Inflammatory macrophage treated with lipopolysaccharide for 1 hour (primary cell): ENCODE data around the gene C12orf75.
"Not testable (repeated sequence)": the region's sequence is repeated elsewhere in the genome, so short reads cannot be mapped to it uniquely, and the experiment has no call there.

Source experiments
- DNase-seq, 2 donors: peaks; one replicate each; pipeline ENCODE4 v3.0.0-alpha.2; 2020 to 2022

C12orf75 gene

GRCh38 chr12:105310476-105311085, 19.9 kb upstream of the C12orf75 start:
- DNase-seq, result not testable (repeated sequence)

GRCh38 chr12:105311936-105312335, 18.6 kb upstream of the C12orf75 start:
- not testable (repeated sequence) for DNase-seq

DNA sequence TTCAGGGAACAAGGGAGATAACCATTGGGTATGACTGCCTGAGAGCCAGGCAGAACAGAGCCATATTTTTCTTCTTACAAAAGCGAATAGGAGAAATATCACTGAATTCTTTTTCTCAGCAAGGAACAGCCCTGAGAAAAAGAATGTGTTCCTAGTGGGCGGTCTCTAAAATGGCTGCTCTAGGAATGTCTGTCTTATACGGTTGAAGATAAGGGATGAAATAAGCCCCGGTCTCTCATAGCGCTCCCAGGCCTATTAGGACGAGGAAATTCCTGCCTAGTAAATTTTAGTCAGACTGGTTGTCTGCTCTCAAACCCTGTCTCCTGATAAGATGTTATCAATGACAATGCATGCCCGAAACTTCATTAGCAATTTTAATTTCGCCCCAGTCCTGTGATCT, 16.7 kb upstream of the C12orf75 start:
- DNase-seq, result not testable (repeated sequence)

GRCh38 chr12:105315130-105315529, 15.4 kb upstream of the C12orf75 start:
- no peak for DNase-seq

DNA sequence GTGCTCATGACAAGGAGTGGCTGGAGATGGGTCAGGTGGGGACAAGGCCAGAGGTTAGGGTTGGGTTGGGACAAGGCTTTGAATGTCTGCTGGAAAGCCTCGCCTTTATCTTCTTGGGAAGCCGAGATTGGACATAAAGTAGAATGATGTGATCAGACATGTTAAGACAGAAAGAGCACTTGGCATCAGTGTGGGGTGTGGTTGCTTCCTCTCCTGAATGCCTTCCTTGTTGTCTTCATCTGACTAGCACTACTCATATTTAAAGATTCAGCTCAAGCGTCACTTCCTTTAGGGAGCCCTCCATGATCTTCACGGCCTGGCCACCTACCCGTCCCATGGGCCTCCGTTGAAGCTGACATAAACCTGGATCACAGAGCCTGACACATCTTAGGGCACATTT, 14.8 kb upstream of the C12orf75 start:
- no peak for DNase-seq

- DNase-seq, result no peak
Observed at GRCh38 chr12:105316931-105317852, 13.3 kb upstream of the C12orf75 start.

GRCh38 chr12:105317942-105318621, 12.4 kb upstream of the C12orf75 start:
- DNase-seq, result no peak

DNA sequence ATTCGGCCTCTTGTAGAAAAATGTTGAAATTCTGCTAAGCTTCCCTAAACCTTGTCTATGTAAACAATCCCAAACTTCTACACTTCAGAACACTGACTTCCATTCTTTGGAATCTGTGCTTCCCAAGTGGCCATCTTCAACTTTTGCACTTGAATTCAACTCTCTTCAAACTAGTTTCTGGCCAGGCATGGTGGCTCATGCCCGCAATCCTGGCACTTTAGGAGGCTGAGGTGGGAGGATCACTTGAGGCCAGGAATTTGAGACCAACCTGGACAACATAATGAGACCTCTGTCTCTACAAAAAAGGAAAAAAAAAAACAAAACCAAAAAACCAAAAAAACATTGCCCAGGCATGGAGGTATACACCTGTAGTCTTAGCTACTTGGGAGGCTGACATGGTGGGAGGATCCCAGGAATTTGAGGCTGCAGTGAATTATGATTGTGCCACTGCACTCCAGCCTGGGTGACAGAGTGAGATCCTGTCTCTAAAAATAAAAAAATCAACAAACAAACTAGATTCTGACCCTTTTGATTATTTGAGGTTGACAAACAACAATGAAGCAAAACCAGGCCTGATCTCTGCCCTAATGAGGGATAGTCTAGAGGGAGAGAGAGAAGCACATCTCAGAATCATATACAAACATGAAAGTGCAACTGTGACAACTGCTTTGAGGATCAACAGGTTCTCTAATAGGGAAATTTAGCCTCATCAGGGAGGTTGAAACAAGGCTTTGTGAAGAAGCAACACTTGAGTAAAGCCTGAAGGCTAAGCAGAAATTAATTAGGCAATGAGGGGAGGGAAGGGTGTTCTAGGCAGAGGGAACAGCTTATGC, 11.6 kb upstream of the C12orf75 start:
- no peak for DNase-seq

GRCh38 chr12:105319691-105320209, 10.7 kb upstream of the C12orf75 start:
- no peak for DNase-seq

DNA sequence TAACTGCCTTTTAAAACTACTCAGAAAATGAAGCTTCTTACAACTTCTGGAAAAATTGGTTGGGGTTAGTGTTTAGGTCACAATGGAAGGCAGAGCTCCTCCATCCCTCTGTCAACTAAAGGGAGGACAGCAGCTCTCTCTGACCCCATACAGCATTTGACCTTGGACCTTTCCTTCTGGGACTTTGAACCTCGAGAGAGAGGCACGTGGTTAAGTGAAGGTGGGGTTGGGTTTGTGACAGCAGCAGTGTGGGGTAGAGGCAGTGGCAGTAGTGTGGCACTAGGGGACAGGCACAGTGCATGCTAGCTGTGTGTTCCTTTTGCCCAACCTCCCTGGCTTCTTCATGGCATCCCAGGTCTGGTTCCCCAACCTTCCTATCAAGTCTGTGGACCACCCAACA, 9.4 kb upstream of the C12orf75 start:
- DNase-seq, result no peak

GRCh38 chr12:105322070-105322469, 8.4 kb upstream of the C12orf75 start:
- no peak for DNase-seq

DNA sequence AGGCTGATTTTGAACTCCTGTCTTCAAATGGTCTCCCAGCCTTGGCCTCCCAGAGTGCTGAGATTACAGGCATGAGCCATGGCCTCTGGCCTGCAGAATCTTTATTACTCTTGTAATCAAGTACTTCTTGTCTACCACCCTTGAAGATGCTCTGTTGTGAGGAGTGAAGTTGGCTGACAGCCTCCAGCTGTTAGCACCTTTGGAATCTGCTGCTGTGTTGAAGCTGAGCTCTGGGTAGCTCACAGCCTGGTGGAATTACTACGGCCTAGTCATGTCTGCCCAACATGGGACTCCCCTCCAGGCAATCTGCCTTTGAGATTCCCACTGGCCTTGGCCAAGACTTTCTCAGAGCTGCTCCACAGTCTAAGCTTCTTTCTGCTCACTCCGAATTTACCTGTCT, 5.8 kb upstream of the C12orf75 start:
- no peak for DNase-seq

GRCh38 chr12:105325117-105325516, 5.4 kb upstream of the C12orf75 start:
- no peak for DNase-seq

- DNase-seq, result no peak
Observed at GRCh38 chr12:105329926-105330282, 587 bp upstream of the C12orf75 start.

DNA sequence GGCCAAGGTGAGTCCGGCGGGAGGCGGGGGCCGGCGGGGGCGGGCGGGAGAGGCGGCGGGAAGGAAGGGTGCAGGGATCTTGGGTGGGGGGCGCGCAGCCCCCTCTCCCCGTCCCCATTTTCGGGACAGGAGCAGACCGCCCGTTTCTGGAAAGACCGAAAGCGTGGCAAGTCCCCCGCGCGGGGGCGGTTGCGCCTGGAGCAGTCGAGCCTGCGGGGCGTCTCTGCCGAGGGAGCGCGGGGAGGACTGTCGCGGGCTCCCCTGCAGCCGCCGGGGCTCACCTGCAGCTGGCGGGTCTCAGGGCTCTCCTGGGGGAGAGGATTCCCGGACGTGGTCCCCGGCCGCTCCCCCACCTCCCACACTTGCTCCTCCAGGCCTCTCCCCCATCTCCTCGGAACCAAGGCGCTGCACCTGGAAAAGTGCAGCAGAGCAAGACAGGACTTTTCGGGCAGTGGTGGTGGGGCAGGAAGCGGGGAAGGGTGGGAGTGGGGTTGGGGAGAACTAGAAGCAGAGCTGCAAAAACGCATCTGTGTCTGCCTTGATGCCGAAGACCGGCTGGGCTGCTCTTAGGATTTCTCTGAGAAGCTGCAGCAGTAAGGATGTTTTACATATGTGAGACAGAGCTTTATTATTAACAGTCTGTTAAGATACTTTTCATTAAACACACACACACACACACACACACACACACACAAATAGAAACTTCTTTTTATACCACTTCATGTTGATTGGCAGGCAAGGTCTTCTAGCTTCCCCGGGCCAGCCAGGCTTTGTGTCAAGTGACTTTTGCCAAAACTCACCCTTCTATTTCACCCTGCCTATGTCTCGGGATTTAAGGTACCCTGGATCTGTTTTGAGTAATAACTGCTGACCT, 677 bp downstream of the C12orf75 start:
- peak in 1 of 2 donors; percentile 11 for DNase-seq

GRCh38 chr12:105331805-105332251, 1.3 kb downstream of the C12orf75 start:
- no peak for DNase-seq

DNA sequence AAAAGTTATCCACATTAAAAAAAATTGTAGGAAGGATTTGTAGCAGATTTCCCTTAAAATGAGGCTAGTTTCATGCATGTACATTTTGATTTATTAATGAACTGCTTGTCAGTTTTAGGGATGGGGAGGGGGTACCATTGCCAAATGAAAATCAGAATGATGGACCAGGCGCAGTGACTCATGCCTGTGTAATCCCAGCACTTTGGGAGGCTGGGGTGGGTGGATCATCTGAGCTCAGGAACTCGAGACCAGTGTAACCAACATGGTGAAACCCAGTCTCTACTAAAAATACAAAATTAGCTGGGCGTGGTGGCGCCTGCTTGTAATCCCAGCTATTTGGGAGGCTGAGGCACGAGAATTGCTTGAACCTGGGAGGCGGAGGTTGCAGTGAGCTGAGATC, 1.8 kb downstream of the C12orf75 start:
- DNase-seq, result peak in 1 of 2 donors; percentile 13

DNA sequence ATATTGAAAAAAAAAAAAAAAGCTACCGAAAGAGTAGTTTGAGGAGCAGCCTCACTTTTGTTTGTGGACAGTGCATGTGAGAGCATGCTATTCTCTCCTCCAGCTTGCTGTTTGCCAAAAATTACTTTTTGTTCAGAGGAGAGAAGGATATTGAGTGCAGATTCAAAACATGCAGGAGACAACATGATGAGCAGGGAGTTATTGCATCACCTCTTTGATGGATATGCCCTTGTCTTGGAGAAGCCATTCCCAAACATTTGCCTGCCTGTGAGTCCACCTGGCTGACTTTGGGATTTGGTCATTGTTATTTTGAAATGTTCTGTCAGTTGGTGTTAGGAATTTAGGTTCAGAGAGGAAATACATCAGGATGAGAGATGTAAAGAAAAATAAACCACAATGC, 2.4 kb downstream of the C12orf75 start:
- no peak for DNase-seq

GRCh38 chr12:105334001-105334400, 3.5 kb downstream of the C12orf75 start:
- no peak for DNase-seq

DNA sequence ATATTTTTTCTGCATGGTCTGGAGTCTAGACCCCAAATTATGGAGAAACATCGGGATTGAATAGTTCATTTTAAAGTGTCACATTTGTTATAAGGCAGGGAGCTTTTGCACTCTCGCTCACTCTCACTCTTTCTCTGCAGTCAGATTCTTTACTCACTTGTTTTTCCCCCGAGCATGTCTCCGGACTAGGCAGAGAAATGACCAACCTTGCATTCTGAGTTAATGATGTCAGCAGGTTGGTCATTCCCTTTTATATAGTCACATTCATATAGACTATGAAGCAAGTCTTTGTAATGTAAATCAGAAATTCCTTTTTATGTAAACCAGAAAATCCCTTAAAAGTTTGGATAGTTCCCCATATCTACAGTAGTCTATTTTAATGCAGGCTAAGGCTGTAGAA, 4.1 kb downstream of the C12orf75 start:
- peak; percentile 29 to 65 for DNase-seq

DNA sequence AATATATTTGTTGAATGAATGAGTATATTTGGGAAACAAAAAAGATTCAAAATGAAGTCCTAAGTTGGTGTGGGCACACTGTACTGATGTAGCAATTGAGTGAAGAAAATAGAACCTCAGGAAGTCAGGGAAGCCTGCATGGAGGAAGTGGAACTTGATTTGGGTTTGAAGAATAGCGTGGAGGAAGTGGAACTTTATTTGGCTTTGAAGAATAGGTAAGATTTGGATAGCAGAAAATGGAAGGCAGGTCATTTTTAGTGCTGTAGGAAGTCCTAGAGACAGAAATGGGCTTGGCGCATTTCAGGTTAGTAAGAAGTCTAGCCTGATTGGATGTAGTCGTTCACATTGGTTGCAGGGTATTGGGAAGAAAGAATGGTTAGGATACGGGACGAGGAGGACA, 5.4 kb downstream of the C12orf75 start:
- DNase-seq, result peak in 1 of 2 donors; percentile 7
